ENCODE data around the gene CASK. TPM values are rescaled to one million over a fixed set of nuclear protein-coding genes. Genes with fewer than 3 reads are reported as not detected.

CASK gene
- total and polyA plus RNA-seq, 2 of the 13 experiments (the other 11 are each of a cell fraction or from before 2014, with no cell fraction given): 14.5 to 16.0 TPM

- TF ChIP-seq, protein P1, sequence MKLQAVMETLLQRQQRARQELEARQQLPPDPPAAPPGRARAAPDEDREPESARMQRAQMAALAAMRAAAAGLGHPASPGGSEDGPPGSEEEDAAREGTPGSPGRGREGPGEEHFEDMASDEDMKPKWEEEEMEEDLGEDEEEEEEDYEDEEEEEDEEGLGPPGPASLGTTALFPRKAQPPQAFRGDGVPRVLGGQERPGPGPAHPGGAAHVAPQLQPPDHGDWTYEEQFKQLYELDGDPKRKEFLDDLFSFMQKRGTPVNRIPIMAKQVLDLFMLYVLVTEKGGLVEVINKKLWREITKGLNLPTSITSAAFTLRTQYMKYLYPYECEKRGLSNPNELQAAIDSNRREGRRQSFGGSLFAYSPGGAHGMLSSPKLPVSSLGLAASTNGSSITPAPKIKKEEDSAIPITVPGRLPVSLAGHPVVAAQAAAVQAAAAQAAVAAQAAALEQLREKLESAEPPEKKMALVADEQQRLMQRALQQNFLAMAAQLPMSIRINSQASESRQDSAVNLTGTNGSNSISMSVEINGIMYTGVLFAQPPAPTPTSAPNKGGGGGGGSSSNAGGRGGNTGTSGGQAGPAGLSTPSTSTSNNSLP (IDR thresholded peaks at IDR 0.05; ENCODE audit: low read depth, low read length): peak; percentile 31; the same call in 1 of the 2 replicates
- TF ChIP-seq, protein P2, sequence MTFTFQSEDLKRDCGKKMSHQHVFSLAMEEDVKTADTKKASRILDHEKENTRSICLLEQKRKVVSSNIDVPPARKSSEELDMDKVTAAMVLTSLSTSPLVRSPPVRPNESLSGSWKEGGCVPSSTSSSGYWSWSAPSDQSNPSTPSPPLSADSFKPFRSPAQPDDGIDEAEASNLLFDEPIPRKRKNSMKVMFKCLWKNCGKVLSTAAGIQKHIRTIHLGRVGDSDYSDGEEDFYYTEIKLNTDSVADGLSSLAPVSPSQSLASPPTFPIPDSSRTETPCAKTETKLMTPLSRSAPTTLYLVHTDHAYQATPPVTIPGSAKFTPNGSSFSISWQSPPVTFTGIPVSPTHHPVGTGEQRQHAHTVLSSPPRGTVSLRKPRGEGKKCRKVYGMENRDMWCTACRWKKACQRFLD (CRISPR knock-in tag; IDR thresholded peaks at IDR 0.05; ENCODE audit: borderline replicate concordance): no peak
- no peak for TF ChIP-seq ZNF12 (CRISPR knock-in tag; IDR thresholded peaks at IDR 0.05)
- TF ChIP-seq PHF8 (CRISPR knock-in tag; IDR thresholded peaks at IDR 0.05): no peak
- TF ChIP-seq SIX1 (CRISPR knock-in tag; IDR thresholded peaks at IDR 0.05; ENCODE audit: borderline replicate concordance): no peak
- TF ChIP-seq ESRRA (CRISPR knock-in tag; IDR thresholded peaks at IDR 0.05; ENCODE audit: low read depth): no peak
- no peak for TF ChIP-seq PAF1 (CRISPR knock-in tag; IDR thresholded peaks at IDR 0.05)
- no peak for TF ChIP-seq RAD21 (CRISPR knock-in tag; IDR thresholded peaks at IDR 0.05)
- TF ChIP-seq ZMYM3 (CRISPR knock-in tag; IDR thresholded peaks at IDR 0.05): no peak
- no peak for TF ChIP-seq PAXIP1 (CRISPR knock-in tag; conservative IDR thresholded peaks at IDR 0.05)
- TF ChIP-seq, protein P3, sequence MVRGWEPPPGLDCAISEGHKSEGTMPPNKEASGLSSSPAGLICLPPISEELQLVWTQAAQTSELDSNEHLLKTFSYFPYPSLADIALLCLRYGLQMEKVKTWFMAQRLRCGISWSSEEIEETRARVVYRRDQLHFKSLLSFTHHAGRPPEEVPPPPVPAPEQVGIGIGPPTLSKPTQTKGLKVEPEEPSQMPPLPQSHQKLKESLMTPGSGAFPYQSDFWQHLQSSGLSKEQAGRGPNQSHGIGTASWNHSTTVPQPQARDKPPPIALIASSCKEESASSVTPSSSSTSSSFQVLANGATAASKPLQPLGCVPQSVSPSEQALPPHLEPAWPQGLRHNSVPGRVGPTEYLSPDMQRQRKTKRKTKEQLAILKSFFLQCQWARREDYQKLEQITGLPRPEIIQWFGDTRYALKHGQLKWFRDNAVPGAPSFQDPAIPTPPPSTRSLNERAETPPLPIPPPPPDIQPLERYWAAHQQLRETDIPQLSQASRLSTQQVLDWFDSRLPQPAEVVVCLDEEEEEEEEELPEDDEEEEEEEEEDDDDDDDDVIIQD (CRISPR knock-in tag; IDR thresholded peaks at IDR 0.05; ENCODE audit: low read depth): peak; percentile 95
- TF ChIP-seq, protein P4, sequence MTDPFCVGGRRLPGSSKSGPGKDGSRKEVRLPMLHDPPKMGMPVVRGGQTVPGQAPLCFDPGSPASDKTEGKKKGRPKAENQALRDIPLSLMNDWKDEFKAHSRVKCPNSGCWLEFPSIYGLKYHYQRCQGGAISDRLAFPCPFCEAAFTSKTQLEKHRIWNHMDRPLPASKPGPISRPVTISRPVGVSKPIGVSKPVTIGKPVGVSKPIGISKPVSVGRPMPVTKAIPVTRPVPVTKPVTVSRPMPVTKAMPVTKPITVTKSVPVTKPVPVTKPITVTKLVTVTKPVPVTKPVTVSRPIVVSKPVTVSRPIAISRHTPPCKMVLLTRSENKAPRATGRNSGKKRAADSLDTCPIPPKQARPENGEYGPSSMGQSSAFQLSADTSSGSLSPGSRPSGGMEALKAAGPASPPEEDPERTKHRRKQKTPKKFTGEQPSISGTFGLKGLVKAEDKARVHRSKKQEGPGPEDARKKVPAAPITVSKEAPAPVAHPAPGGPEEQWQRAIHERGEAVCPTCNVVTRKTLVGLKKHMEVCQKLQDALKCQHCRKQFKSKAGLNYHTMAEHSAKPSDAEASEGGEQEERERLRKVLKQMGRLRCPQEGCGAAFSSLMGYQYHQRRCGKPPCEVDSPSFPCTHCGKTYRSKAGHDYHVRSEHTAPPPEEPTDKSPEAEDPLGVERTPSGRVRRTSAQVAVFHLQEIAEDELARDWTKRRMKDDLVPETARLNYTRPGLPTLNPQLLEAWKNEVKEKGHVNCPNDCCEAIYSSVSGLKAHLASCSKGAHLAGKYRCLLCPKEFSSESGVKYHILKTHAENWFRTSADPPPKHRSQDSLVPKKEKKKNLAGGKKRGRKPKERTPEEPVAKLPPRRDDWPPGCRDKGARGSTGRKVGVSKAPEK (CRISPR knock-in tag; IDR thresholded peaks at IDR 0.05; ENCODE audit: borderline replicate concordance): no peak
- TF ChIP-seq RARA (CRISPR knock-in tag; IDR thresholded peaks at IDR 0.05): 0 out of 2 replicates have a peak, but pooled peaks have one; percentile 9
- no peak for TF ChIP-seq ZBTB3 (CRISPR knock-in tag; IDR thresholded peaks at IDR 0.05; ENCODE audit: borderline replicate concordance, low read depth)
- no peak for TF ChIP-seq BCLAF1 (IDR thresholded peaks at IDR 0.05)
- TF ChIP-seq SP2 (CRISPR knock-in tag; IDR thresholded peaks at IDR 0.05): no peak
Measured at GRCh38 chrX:41823402-41823801, 100.0 kb downstream of the CASK start (continued).

All from HepG2 (cell line).